Muscle layer of duodenum (tissue), 2 donors: Measurements from ENCODE around the gene RASGRP1.

Experiments used
- H3K27ac ChIP-seq: one replicate; pipeline ENCODE4 v1.7.0; 2013; ENCODE audit warnings: mild to moderate bottlenecking, low read length
- H3K27me3 ChIP-seq: one replicate; pipeline ENCODE4 v1.7.0; 2013; ENCODE audit warnings: low read depth, mild to moderate bottlenecking, control low read depth, low read length
- H3K36me3 ChIP-seq, 2 donors: one replicate each; pipeline ENCODE4 v1.7.0; 2013; ENCODE audit warnings: low read length in 2 of 2, control low read depth in 1 of 2, mild to moderate bottlenecking in 1 of 2; ENCODE audit not compliant: insufficient read depth in 2 of 2, control insufficient read depth in 1 of 2
- H3K4me1 ChIP-seq, 2 donors: one replicate each; pipeline ENCODE4 v1.7.0; 2013; ENCODE audit warnings: low read length in 2 of 2, mild to moderate bottlenecking in 2 of 2, control low read depth in 1 of 2, moderate library complexity in 1 of 2; ENCODE audit not compliant: insufficient read depth in 2 of 2, control insufficient read depth in 1 of 2
- H3K4me3 ChIP-seq, 2 donors: one replicate each; pipeline ENCODE4 v1.7.0; 2013; ENCODE audit warnings: low read length in 2 of 2, low read depth in 1 of 2, mild to moderate bottlenecking in 1 of 2
- H3K9me3 ChIP-seq, 2 donors: one replicate each; pipeline ENCODE4 v1.7.0; 2013; ENCODE audit warnings: low read length in 2 of 2, control low read depth in 1 of 2, mild to moderate bottlenecking in 1 of 2; ENCODE audit not compliant: control insufficient read depth in 1 of 2
- donor health status: healthy.

RASGRP1 gene

DNA sequence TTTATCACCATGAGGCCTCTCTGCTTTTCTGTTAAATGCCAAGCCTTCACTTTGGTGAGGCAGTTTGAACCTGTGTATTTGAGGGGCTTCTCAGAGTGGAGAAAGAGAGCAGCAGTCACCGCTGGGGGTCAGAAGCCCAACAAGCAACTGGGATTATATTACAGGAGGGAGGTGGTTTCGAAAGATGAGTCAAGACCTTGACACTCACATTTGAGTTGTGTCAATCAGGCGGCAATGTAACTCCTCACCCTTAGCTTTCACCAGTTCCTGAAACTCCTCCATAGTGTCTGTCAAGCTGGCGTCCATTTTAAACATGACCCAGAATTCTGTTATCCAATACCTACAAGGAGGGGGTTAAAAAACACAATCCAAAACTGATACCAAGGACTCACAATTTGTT is 46.5 kb downstream of the RASGRP1 start:
- Histone ChIP-seq H3K4me1 (no peaks in the 10 kb centered on the region), H3K9me3 (no peaks in the 10 kb centered on the region), H3K36me3 (no peaks in the 10 kb centered on the region), H3K27me3 (no peaks in the 10 kb centered on the region), H3K4me3 (no peak overlapping the region), H3K27ac (no peak overlapping the region)

DNA sequence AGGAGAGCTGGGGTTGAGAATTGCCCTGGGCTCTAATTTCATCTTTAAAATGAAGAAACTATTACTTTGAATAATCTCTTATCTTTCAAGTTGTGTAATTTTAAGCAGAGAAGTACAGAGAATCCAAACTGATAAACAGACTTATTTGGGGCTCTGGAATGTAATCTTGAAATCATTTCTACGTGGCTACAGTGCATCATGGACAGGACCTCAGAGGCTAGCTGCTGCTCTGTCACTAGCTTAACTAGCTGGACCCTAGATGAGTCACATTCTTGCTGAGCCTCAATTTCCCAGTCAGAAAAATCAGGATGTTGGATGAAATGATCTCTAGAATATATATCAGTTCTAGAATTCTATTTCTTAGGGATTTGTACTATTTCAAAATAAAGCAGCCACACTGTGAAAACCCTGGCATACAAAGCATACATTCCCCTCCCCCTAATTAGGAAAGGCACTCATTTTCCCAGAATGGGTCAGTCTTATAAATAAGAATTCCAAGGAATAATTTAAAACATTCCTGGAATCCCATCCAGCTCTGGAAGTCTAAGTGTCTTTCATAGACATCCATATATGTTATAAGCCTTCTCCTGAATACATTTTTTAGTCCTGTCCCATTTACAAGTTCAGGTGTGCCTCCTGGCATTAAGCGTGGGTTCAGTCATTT is 47.2 kb downstream of the RASGRP1 start:
- H3K9me3 ChIP-seq = no peaks in the 10 kb centered on the region
- H3K4me3 ChIP-seq = no peak overlapping the region
- H3K4me1 ChIP-seq = no peaks in the 10 kb centered on the region
- H3K27me3 ChIP-seq = no peaks in the 10 kb centered on the region
- H3K36me3 ChIP-seq = no peaks in the 10 kb centered on the region
- H3K27ac ChIP-seq = no peak overlapping the region

DNA sequence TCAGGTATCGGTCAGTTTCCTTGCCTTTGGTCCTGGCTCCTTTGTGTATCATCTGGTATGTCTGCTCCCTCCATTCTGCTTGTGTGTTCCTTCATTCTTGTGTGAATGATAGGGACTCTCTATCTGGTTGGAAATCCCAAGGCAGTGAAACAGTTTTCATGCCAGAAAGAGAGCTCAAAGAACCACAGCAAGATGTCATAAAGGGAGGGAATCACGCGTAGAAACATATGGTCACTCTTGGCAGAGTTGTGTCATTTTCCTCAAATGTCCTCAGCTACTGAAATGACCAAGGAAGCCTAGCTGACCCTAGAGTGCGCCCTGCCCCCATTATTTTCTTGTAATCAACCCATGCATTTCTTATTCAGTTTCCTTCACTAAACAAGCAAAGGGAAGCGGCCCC is 48.0 kb downstream of the RASGRP1 start:
- Histone ChIP-seq H3K4me1 (no peaks in the 10 kb centered on the region), H3K27ac (no peak overlapping the region), H3K4me3 (no peak overlapping the region), H3K27me3 (no peaks in the 10 kb centered on the region), H3K9me3 (no peaks in the 10 kb centered on the region), H3K36me3 (no peaks in the 10 kb centered on the region)

DNA sequence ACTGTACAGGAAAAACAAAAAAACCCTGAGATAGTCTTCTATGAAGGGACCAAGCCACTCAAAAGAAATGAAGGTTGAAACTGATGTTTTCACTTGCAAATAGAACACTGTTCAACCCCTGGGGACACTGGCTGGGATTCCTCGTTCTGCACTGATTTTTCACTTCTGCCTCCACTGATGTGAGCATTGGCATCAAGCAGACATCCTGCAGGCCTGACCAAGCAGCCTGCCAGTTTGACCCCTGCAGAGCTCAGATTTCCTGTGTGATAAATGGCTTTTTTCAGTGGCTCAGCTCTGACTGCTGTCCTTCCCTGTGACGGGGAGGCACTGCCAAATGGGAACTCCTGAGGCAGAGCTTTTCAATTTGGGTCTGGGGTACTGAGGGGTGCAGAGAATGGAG is 50.0 kb downstream of the RASGRP1 start:
- Histone ChIP-seq H3K4me3 (no peak overlapping the region), H3K27me3 (no peaks in the 10 kb centered on the region)

DNA sequence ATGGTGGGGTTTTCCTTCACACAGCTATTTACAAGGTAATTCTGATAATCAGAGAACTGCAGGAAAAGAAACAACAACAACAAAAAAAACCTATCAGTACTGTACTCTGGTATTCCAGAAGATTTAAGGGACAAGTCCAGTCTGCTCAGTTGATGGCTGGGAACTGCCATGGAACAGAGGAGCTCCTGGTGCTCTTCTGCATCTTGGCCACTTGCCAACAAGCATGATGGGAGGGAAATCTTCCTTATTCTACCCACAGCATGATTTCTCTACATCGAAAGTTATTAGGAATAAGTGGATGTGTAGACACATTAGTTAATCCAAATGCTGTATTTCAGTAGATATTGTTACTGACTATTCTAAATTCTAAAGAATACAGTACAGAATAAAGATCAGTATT is 51.7 kb downstream of the RASGRP1 start:
- H3K4me3 ChIP-seq = no peak overlapping the region
- H3K36me3 ChIP-seq = no peaks in the 10 kb centered on the region
- H3K27ac ChIP-seq = no peak overlapping the region
- no peaks in the 10 kb centered on the region for H3K9me3 ChIP-seq
- no peaks in the 10 kb centered on the region for H3K27me3 ChIP-seq
- H3K4me1 ChIP-seq = no peaks in the 10 kb centered on the region

More for the DNA sequence above, 50.0 kb downstream of the RASGRP1 start:
- H3K4me1 ChIP-seq = no peaks in the 10 kb centered on the region
- H3K27ac ChIP-seq = no peak overlapping the region
- no peaks in the 10 kb centered on the region for H3K36me3 ChIP-seq
- H3K9me3 ChIP-seq = no peaks in the 10 kb centered on the region

DNA sequence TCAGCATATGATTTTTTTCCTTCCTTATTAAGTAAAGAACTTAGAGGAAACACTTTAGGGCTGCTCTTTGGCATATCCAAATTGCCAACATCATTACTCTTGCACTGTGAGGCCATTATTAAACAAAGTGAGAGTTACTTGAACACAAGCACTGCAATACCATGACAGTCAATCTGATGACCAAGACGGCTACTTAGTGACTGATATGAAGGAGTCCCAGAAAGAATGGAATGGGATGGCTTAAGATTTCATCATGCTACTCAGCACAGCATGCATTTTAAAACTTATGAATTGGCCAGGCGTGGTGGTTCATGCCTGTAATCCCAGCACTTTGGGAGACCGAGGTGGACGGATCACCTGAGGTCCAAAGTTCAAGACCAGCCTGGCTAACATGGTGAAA is 55.5 kb downstream of the RASGRP1 start:
- Histone ChIP-seq H3K27me3 (no peaks in the 10 kb centered on the region), H3K4me1 (no peaks in the 10 kb centered on the region), H3K36me3 (no peaks in the 10 kb centered on the region), H3K27ac (no peak overlapping the region), H3K4me3 (no peak overlapping the region), H3K9me3 (no peaks in the 10 kb centered on the region)

DNA sequence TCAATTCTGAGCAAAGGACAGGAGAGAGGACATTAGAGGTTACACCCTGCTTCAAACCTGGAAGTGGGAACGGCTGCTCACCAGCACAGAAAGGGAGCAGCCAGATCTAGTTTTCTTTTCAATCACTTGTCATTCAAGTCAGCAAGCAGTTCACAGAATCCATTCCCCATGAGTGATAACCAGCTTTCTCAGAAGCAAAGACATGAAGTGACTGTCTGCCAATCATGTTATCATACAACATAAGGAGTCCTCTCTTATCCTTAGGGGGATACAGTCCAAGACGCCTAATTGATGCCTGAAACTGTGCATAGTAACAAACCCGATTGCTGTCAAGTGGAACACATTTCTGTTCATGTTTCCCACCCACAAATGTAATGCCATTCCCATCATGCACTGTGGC is 56.0 kb downstream of the RASGRP1 start:
- H3K4me1 ChIP-seq = no peaks in the 10 kb centered on the region
- no peaks in the 10 kb centered on the region for H3K27me3 ChIP-seq
- H3K27ac ChIP-seq = no peak overlapping the region
- no peaks in the 10 kb centered on the region for H3K36me3 ChIP-seq
- H3K9me3 ChIP-seq = no peaks in the 10 kb centered on the region
- H3K4me3 ChIP-seq = no peak overlapping the region

DNA sequence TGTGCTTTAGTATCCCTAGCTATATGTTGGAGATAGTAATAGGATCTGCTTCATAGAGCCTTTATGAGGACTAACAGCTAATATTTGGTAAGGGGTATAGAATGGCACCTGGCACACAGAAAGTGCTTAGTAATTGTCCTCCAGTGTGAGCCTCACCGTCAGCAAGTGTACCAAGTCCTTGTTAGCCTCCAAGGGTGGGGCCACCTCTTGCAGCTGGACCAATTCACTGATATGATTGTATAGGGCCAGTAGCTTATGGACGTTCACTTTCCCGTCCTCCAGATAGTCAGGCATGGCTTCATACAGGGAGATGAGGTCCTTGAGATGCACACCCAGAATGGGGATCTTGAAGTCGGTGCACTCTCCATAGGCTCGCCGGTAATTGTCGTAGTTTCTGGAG is 57.0 kb downstream of the RASGRP1 start:
- Histone ChIP-seq H3K27ac (no peak overlapping the region), H3K9me3 (no peaks in the 10 kb centered on the region), H3K36me3 (peaks cover 0 to 3% of the 10 kb centered on the region in 2 donors), H3K27me3 (no peaks in the 10 kb centered on the region), H3K4me3 (no peak overlapping the region), H3K4me1 (no peaks in the 10 kb centered on the region)

DNA sequence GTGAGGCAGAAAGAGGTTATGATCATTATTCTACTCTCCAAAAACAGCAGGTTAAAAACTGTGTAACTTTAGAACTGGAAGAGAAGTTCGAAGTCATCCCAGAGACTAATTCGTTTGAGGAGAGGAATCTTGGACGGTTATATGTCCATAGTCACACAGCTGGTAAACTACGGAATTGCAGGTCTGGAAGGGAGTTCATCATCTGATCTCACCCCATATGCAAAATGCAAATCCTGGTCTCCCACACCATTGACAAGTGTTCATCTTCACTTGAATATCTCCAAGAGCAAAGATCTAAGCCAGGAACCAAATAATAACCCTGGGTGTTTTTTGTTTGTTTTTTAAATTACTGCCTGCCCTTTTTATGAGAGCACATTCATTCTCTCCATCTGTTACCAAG is 57.6 kb downstream of the RASGRP1 start:
- Histone ChIP-seq H3K27me3 (no peaks in the 10 kb centered on the region), H3K9me3 (no peaks in the 10 kb centered on the region), H3K36me3 (peaks cover 0 to 3% of the 10 kb centered on the region in 2 donors), H3K27ac (no peak overlapping the region), H3K4me3 (no peak overlapping the region), H3K4me1 (no peaks in the 10 kb centered on the region)

DNA sequence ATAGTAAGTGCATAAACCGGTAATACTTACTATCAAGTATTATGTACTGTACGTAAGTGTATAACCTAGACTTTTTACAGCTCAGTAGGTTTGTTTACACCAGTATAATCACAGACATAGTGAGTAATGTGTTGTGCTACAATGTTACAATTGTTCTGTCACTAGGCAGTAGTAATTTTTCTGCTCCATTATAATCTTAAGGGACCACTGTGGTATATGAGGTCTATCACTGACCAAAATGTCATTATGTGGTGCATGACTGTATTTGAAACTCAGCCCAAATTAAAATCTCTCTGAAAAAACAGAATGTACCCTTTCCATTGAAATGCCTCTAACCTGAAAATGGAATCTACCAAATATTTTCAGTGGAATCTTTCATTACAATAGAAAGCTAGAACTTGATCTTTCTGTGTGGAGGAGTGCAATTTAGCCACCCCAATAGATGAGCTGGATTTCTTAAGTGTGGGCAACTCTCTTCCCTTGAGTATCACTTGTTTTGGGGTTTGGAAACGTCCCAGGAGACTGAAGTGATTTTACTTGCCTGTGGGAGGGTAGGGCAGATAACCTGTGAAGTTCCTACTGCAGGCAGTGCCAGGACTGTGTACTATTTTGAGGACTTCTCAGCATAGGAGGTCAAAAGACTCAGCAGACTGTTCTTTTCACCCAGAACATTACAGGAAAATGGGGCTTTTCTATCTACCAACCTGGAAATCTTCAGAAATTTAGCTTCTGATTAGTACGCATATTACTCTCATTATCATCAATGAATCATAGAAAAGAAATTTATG is 59.7 kb downstream of the RASGRP1 start:
- H3K36me3 ChIP-seq = peaks cover 0 to 3% of the 10 kb centered on the region in 2 donors
- H3K27me3 ChIP-seq = no peaks in the 10 kb centered on the region
- no peak overlapping the region for H3K4me3 ChIP-seq
- no peaks in the 10 kb centered on the region for H3K9me3 ChIP-seq
- H3K4me1 ChIP-seq = no peaks in the 10 kb centered on the region
- H3K27ac ChIP-seq = no peak overlapping the region

DNA sequence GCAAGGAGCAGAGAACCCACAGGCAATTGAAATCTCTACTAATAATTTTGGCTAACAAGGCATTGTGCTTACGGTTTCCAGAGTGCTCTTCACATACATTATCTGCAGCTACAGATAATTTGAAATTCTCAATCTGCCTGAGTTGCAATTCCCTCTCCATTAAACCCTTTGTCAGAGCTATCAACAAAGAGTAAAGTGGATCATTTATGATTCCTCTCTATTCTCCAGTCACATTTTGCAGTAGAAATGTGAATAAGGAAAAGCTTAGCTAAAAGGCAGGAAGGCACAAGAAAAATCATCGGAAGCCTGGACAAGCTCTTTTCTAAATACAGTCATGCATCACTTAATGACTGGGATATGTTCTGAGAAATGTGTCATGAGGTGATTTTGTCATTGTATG is 61.1 kb downstream of the RASGRP1 start:
- Histone ChIP-seq H3K27ac (no peak overlapping the region), H3K4me1 (no peaks in the 10 kb centered on the region), H3K36me3 (peaks cover 0 to 3% of the 10 kb centered on the region in 2 donors), H3K27me3 (no peaks in the 10 kb centered on the region), H3K9me3 (no peaks in the 10 kb centered on the region), H3K4me3 (no peak overlapping the region)
